Activated CD8-positive, alpha-beta memory T cell treated with anti-CD3 and anti-CD28 coated beads for 48 hours (primary cell): ENCODE results near the gene GALNT12.

Experiments used
- DNase-seq, 3 experiments: peaks; one replicate each; pipeline ENCODE4 v3.0.0-alpha.2; 2020; ENCODE audit warnings: low read depth in 2 of 3, low spot score in 2 of 3

The GALNT12 gene

GRCh38 chr9:98855592-98855991 lies 48.1 kb downstream of the GALNT12 start:
- no peak for DNase-seq

- DNase-seq, result no peak
These were observed 49.5 kb downstream of the GALNT12 start for GRCh38 chr9:98856982-98857381.

- no peak for DNase-seq
These were observed 52.5 kb downstream of the GALNT12 start for GRCh38 chr9:98859941-98860340.

- DNase-seq, result no peak
These were observed 53.4 kb downstream of the GALNT12 start for GRCh38 chr9:98860871-98861293.

GRCh38 chr9:98861781-98862504 lies 54.5 kb downstream of the GALNT12 start:
- DNase-seq, result no peak

- no peak for DNase-seq
These were observed 55.5 kb downstream of the GALNT12 start for GRCh38 chr9:98862936-98863335.

GRCh38 chr9:98864281-98865174 lies 57.1 kb downstream of the GALNT12 start:
- DNase-seq, result no peak

- no peak for DNase-seq
These were observed 57.9 kb downstream of the GALNT12 start for GRCh38 chr9:98865284-98865875.

- no peak for DNase-seq
These were observed 59.1 kb downstream of the GALNT12 start for GRCh38 chr9:98866435-98867102.

GRCh38 chr9:98867103-98867428 lies 59.6 kb downstream of the GALNT12 start:
- no peak for DNase-seq

- no peak for DNase-seq
These were observed 60.1 kb downstream of the GALNT12 start for GRCh38 chr9:98867429-98868168.

GRCh38 chr9:98869078-98869745 lies 61.7 kb downstream of the GALNT12 start:
- DNase-seq, result no peak

GRCh38 chr9:98869866-98870265 lies 62.4 kb downstream of the GALNT12 start:
- DNase-seq, result no peak

- DNase-seq, result no peak
These were observed 63.5 kb downstream of the GALNT12 start for GRCh38 chr9:98870782-98871557.

- no peak for DNase-seq
These were observed 64.1 kb downstream of the GALNT12 start for GRCh38 chr9:98871558-98872065.

- DNase-seq, result no peak
These were observed 66.1 kb downstream of the GALNT12 start for GRCh38 chr9:98873526-98873925.

GRCh38 chr9:98873951-98874371 lies 66.5 kb downstream of the GALNT12 start:
- no peak for DNase-seq

- no peak for DNase-seq
These were observed 67.3 kb downstream of the GALNT12 start for GRCh38 chr9:98874721-98875255.

GRCh38 chr9:98875536-98875935 lies 68.1 kb downstream of the GALNT12 start:
- DNase-seq, result no peak
